GM12878 (cell line): Measurements from ENCODE around the gene CD83. TPM values are rescaled to one million over a fixed set of nuclear protein-coding genes. Genes with fewer than 3 reads are reported as not detected.

ENCODE experiments used
- ATF2 ChIP-seq: IDR thresholded peaks from 2 replicates; pipeline ENCODE4 v1.6.1; 2012; ENCODE audit warnings: low read length, inconsistent platforms
- E2F8 ChIP-seq: fragments of 450-650 bp; IDR thresholded peaks from 2 replicates; pipeline ENCODE4 v1.6.1; 2018; ENCODE audit warnings: mild to moderate bottlenecking, low read depth, moderate library complexity; ENCODE audit not compliant: partially characterized antibody
- IKZF1 ChIP-seq: fragments of 450-650 bp; conservative IDR thresholded peaks from 2 replicates; pipeline ENCODE4 v1.6.1; 2017; ENCODE audit warnings: antibody characterized with exemption, mild to moderate bottlenecking
- IRF4 ChIP-seq: IDR thresholded peaks from 2 replicates; pipeline ENCODE4 v1.6.1; 2011; ENCODE audit warnings: low read depth, low read length
- JUND ChIP-seq: IDR thresholded peaks from 2 replicates; pipeline ENCODE4 v1.6.1; 2012; ENCODE audit warnings: low read depth, mild to moderate bottlenecking, low read length, improper control_type of control experiment, moderate library complexity
- NBN ChIP-seq: fragments of 450-650 bp; IDR thresholded peaks from 2 replicates; pipeline ENCODE4 v1.6.1; 2016
- NKRF ChIP-seq: fragments of 450-650 bp; conservative IDR thresholded peaks from 2 replicates; pipeline ENCODE4 v1.6.1; 2017; ENCODE audit warnings: mild to moderate bottlenecking, moderate library complexity
- TCF7 ChIP-seq: IDR thresholded peaks from 2 replicates; pipeline ENCODE4 v1.6.1; 2014; ENCODE audit warnings: antibody characterized with exemption, borderline replicate concordance
- YBX1 ChIP-seq: fragments of 450-650 bp; IDR thresholded peaks from 2 replicates; pipeline ENCODE4 v1.6.1; 2016; ENCODE audit warnings: antibody characterized with exemption
- YY1 ChIP-seq: IDR thresholded peaks from 2 replicates; pipeline ENCODE4 v1.6.1; 2011; ENCODE audit warnings: low read depth, mild to moderate bottlenecking, low read length
- ZNF24 ChIP-seq: fragments of 450-650 bp; IDR thresholded peaks from 2 replicates; pipeline ENCODE4 v1.6.1; 2017; ENCODE audit warnings: antibody characterized with exemption, mild to moderate bottlenecking
- polyA plus RNA-seq, 11 experiments: library from polyadenylated mRNA; depleted of rRNA in 4 of 11; unstranded in 6 of 11; stranded (reverse) in 5 of 11; fragments of >200 nt; fragmentation: Nextera tagmentation in 4 of 11; fragmentation: Illumina TruSeq in 1 of 11; extraction: Ambion mirVana in 4 of 11; extraction: Trizol in 1 of 11; gene quantifications; 1 replicate in 1 of 11; 2 replicates in 10 of 11; pipeline versions ENCODE4 v1.2.1 to v1.2.3, GENCODE V29; 2011 to 2016; ENCODE audit warnings: inconsistent platforms in 2 of 11, missing spikeins in 2 of 11, low read depth in 1 of 11
- total RNA-seq, 4 experiments: library from RNA; depleted of rRNA in 3 of 4; stranded (reverse); fragments of >200 nt in 3 of 4; fragmentation: Illumina TruSeq in 1 of 4; extraction: Trizol in 1 of 4; gene quantifications; 2 replicates each; pipeline versions ENCODE4 v1.2.1 to v1.2.3, GENCODE V29; 2013 to 2021
- TF ChIP-seq, protein P1 (sequence below): fragments of 450-650 bp; IDR thresholded peaks from 2 replicates; pipeline ENCODE4 v1.6.1; 2018; ENCODE audit warnings: borderline replicate concordance, mild to moderate bottlenecking; ENCODE audit not compliant: partially characterized antibody
- TF ChIP-seq, protein P2 (sequence below): IDR thresholded peaks from 2 replicates; pipeline ENCODE4 v1.6.1; 2012; ENCODE audit warnings: low read depth, low read length, improper control_type of control experiment

CD83 gene
- total and polyA plus RNA-seq, 10 of the 15 experiments (the other 5 are each of a cell fraction or from before 2014, with no cell fraction given): 76.1 to 174 (median 129) TPM

DNA sequence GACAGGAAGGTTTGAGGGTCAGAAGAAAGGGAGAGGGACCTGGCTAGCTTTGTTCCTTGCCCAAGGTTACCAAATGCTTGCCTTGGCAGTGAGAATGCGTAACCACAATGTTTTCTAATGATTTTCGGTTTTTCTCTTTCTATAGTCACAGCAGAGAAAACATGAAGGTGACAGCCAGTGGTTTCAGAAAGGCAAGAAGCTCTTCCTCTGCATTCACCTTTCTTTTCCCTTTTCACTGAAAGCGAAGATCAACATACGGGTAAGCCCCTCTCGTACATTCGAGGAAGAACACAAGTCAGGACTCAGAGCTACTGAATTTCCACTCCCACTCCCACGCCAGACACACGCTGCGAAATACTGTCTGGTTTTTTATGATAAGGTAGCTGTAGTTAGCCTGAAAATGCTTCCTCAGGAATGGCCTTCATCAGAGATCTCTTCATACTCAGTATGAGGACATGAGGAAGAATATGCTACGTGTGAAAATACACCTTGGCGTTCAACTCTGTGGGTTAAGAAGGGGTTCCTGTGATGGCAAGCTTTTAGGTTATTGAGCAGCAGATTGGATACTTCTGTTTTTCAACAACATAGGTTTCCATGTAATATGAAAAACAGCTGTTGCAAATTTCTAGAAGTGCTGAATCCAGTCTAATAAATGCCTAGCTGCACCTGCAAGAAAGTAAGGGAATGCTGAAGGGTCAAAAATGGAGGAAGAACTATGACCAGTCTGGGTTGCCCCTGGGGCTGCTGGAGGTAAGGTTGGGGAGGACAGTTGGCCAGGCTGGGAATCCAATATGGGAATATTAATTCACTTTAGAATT is 7.4 kb upstream of the CD83 start (continued):
- TF ChIP-seq ZNF24 (0 out of 2 replicates have a peak, but pooled peaks have one; percentile 38), IRF4 (peak; percentile 33; the same call in 1 of the 2 replicates), TCF7 (no peak), NBN (peak; percentile 73), NKRF (0 out of 2 replicates have a peak, but pooled peaks have one; percentile 10), YBX1 (no peak), IKZF1 (peak; percentile 69; the same call in 1 of the 2 replicates), ATF2 (peak; percentile 47; the same call in 1 of the 2 replicates), YY1 (no peak), E2F8 (no peak), JUND (no peak)
- TF ChIP-seq, protein P1, sequence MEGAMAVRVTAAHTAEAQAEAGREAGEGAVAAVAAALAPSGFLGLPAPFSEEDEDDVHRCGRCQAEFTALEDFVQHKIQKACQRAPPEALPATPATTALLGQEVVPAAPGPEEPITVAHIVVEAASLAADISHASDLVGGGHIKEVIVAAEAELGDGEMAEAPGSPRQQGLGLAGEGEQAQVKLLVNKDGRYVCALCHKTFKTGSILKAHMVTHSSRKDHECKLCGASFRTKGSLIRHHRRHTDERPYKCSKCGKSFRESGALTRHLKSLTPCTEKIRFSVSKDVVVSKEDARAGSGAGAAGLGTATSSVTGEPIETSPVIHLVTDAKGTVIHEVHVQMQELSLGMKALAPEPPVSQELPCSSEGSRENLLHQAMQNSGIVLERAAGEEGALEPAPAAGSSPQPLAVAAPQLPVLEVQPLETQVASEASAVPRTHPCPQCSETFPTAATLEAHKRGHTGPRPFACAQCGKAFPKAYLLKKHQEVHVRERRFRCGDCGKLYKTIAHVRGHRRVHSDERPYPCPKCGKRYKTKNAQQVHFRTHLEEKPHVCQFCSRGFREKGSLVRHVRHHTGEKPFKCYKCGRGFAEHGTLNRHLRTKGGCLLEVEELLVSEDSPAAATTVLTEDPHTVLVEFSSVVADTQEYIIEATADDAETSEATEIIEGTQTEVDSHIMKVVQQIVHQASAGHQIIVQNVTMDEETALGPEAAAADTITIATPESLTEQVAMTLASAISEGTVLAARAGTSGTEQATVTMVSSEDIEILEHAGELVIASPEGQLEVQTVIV: no peak
- TF ChIP-seq, protein P2, sequence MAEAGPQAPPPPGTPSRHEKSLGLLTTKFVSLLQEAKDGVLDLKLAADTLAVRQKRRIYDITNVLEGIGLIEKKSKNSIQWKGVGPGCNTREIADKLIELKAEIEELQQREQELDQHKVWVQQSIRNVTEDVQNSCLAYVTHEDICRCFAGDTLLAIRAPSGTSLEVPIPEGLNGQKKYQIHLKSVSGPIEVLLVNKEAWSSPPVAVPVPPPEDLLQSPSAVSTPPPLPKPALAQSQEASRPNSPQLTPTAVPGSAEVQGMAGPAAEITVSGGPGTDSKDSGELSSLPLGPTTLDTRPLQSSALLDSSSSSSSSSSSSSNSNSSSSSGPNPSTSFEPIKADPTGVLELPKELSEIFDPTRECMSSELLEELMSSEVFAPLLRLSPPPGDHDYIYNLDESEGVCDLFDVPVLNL: no peak
- TF ChIP-seq, all 136 proteins: peak for 43
